H1 (cell line): ENCODE results near the gene LRP1. TPM values are rescaled to one million over a fixed set of nuclear protein-coding genes. Genes with fewer than 3 reads are reported as not detected.

ENCODE experiments used
- ATF3 ChIP-seq: IDR thresholded peaks from 2 replicates; pipeline ENCODE4 v1.6.1; 2011; ENCODE audit warnings: low read depth, mild to moderate bottlenecking, low read length; ENCODE audit not compliant: insufficient read depth
- BRCA1 ChIP-seq: IDR thresholded peaks from 2 replicates; pipeline ENCODE4 v1.6.1; 2012; ENCODE audit warnings: low read depth, low read length, improper control_type of control experiment
- CBX8 ChIP-seq: fragments of 300-800, 300-1000 bp; sonication (generic); IDR thresholded peaks from 2 replicates; pipeline ENCODE4 v1.7.1; 2016; ENCODE audit warnings: low read depth, low read length, borderline replicate concordance
- CHD1 ChIP-seq: IDR thresholded peaks from 2 replicates; pipeline ENCODE4 v1.6.1; 2012; ENCODE audit warnings: low read depth, low read length, improper control_type of control experiment
- CTCF ChIP-seq, 3 experiments: IDR thresholded peaks; 1 replicate in 2 of 3; 2 replicates in 1 of 3; pipeline versions ENCODE4 v1.5.1 to v1.6.1; 2011; ENCODE audit warnings: low read length in 3 of 3, mild to moderate bottlenecking in 3 of 3, inconsistent platforms in 2 of 3, low read depth in 1 of 3, moderate library complexity in 1 of 3; ENCODE audit not compliant: insufficient read depth in 1 of 3; ENCODE audit errors: control extremely low read depth in 1 of 3
- EP300 ChIP-seq, 2 experiments: IDR thresholded peaks; 1 replicate in 1 of 2; 2 replicates in 1 of 2; pipeline ENCODE4 v1.6.1; 2011 to 2012; ENCODE audit warnings: low read depth in 2 of 2, low read length in 2 of 2, mild to moderate bottlenecking in 2 of 2, borderline replicate concordance in 1 of 2, inconsistent platforms in 1 of 2, moderate library complexity in 1 of 2
- EZH2 ChIP-seq: fragments of 200-600 bp; sonication (generic); IDR thresholded peaks from 2 replicates; pipeline ENCODE4 v1.7.1; 2012; ENCODE audit warnings: low read depth, mild to moderate bottlenecking, moderate library complexity, low read length, inconsistent platforms; ENCODE audit not compliant: severe bottlenecking
- HDAC6 ChIP-seq: IDR thresholded peaks from one replicate; pipeline ENCODE4 v1.7.1; 2012; ENCODE audit warnings: low read depth, mild to moderate bottlenecking, inconsistent platforms, low read length, moderate library complexity
- JUN ChIP-seq: IDR thresholded peaks from 2 replicates; pipeline ENCODE4 v1.6.1; 2011; ENCODE audit warnings: low read depth, mild to moderate bottlenecking, improper control_type of control experiment, low read length
- KDM4A ChIP-seq: IDR thresholded peaks from one replicate; pipeline ENCODE4 v1.7.1; 2012; ENCODE audit warnings: low read depth, mild to moderate bottlenecking, moderate library complexity, low read length, inconsistent platforms; ENCODE audit not compliant: severe bottlenecking
- MAX ChIP-seq: IDR thresholded peaks from 2 replicates; pipeline ENCODE4 v1.6.1; 2012; ENCODE audit warnings: inconsistent platforms
- NRF1 ChIP-seq: IDR thresholded peaks from 2 replicates; pipeline ENCODE4 v1.6.1; 2011; ENCODE audit warnings: mild to moderate bottlenecking, low read depth, low read length, improper control_type of control experiment
- POLR2A ChIP-seq, 2 experiments: IDR thresholded peaks; 1 replicate in 1 of 2; 2 replicates in 1 of 2; pipeline ENCODE4 v1.6.1; 2011; ENCODE audit warnings: low read depth in 2 of 2, low read length in 2 of 2, mild to moderate bottlenecking in 2 of 2; ENCODE audit errors: control extremely low read depth in 1 of 2
- RNF2 ChIP-seq: fragments of 200-900, 300-1000 bp; sonication (generic); IDR thresholded peaks from 2 replicates; pipeline ENCODE4 v1.7.1; 2016; ENCODE audit warnings: borderline replicate concordance, low read depth, mild to moderate bottlenecking, antibody characterized with exemption, low read length; ENCODE audit not compliant: poor library complexity, severe bottlenecking; ENCODE audit errors: missing control alignments
- SIN3A ChIP-seq, 2 experiments: IDR thresholded peaks in 1 of 2; conservative IDR thresholded peaks in 1 of 2; 2 replicates each; pipeline ENCODE4 v1.6.1; 2011 to 2012; ENCODE audit warnings: low read length in 2 of 2, improper control_type of control experiment in 1 of 2, low read depth in 1 of 2, mild to moderate bottlenecking in 1 of 2
- SIRT6 ChIP-seq: IDR thresholded peaks from one replicate; pipeline ENCODE4 v1.7.1; 2012; ENCODE audit warnings: low read length, inconsistent platforms
- SIX5 ChIP-seq: IDR thresholded peaks from 2 replicates; pipeline ENCODE4 v1.6.1; 2011; ENCODE audit warnings: mild to moderate bottlenecking, low read depth, low read length
- SP2 ChIP-seq: IDR thresholded peaks from 2 replicates; pipeline ENCODE4 v1.6.1; 2012; ENCODE audit warnings: mild to moderate bottlenecking, low read length, inconsistent platforms
- SUZ12 ChIP-seq: fragments of 200-600 bp; sonication (generic); IDR thresholded peaks from 2 replicates; pipeline ENCODE4 v1.6.1; 2012; ENCODE audit warnings: mild to moderate bottlenecking, inconsistent platforms, low read length, moderate library complexity, mixed read lengths
- YY1 ChIP-seq: IDR thresholded peaks from 2 replicates; pipeline ENCODE4 v1.6.1; 2011; ENCODE audit warnings: low read depth, mild to moderate bottlenecking, low read length
- polyA plus RNA-seq, 7 experiments: library from polyadenylated mRNA; depleted of rRNA in 3 of 7; stranded (reverse) in 5 of 7; unstranded in 2 of 7; fragments of >200 nt in 5 of 7; fragments of 200-250 nt in 2 of 7; gene quantifications; 1 replicate in 5 of 7; 2 replicates in 1 of 7; 4 replicates in 1 of 7; pipeline versions ENCODE4 v1.2.1 to v1.2.3, GENCODE V29; 2011 to 2013; ENCODE audit warnings: missing spikeins in 2 of 7, mixed read lengths in 2 of 7
- total RNA-seq: library from RNA; stranded (reverse); fragmentation: NEBNext Ultra II Directional; extraction: Animal tissue kit (Norgen Biotek cat#: 25700); gene quantifications from 2 replicates; pipeline ENCODE4 v1.2.1, GENCODE V29; 2021

The LRP1 gene
- total and polyA plus RNA-seq, 2 of the 8 experiments (the other 6 are each of a cell fraction or from before 2014, with no cell fraction given) = 35.3 to 92.5 TPM

DNA sequence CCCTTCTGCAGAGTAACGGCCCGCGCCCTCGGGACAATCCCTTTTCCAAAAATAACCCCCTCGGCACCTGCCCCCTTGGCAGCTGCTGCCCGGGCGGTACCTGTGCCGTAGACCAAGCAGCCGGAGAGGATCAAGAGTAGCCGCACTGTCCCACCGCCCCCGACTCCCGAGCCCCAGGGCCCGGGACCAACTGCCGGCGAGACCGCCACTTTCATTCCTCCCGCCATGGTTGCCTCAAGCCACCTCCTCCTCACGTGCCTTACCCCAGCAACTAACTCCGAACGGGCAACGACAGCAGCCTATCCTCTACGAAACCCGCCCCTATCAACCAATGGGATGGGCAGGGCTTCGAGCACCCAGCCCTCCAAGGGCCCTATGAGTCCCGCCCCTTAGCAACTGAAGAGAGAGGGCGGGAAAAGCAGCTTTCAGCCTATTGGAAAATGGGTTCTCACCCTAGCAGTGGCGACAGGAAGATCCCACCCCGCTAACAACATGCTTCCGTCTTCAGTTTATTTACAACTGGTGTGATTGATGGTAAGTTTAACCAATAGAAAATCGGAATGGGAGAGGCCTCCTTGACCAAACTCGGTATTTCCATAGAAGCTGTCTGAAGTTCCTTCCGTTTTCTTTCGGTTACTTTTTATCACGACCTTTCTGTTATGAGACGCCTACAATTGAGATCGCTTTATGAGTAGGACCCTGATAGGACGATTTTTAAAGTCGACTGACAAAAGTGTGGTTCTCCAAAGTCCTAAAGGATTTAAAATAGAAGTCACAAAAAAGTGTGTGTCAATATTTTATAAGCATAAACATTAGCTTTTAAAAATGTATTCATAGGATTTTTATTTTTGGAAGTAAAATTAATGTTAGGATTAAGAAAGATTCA, 49.5 kb upstream of the LRP1 start, which contains the start of gene NEMP1 (continued):
- TF ChIP-seq EZH2 (no peak), HDAC6 (no peak), RNF2 (no peak), SIN3A (conservative IDR thresholded peaks at IDR 0.05 in 1 of 2, IDR thresholded peaks at IDR 0.05 in 1 of 2; ENCODE audit: low read depth in 1 of 2, low read length in 2 of 2) (peak in 1 of 2 experiments; percentile 30; a peak in 2 of 4 replicates), YY1 (peak; percentile 86), SUZ12 (no peak), SIX5 (no peak), EP300 (IDR thresholded peaks at IDR 0.05; ENCODE audit: borderline replicate concordance in 1 of 2, low read depth in 2 of 2, low read length in 2 of 2) (no peak), KDM4A (no peak), BRCA1 (no peak), POLR2A (IDR thresholded peaks at IDR 0.05; ENCODE audit: control extremely low read depth in 1 of 2, low read depth in 2 of 2, low read length in 2 of 2) (peak; percentile 69 to 83), MAX (peak; percentile 92), SP2 (peak; percentile 89), NRF1 (no peak), CHD1 (no peak), ATF3 (no peak), JUN (no peak), SIRT6 (no peak), CBX8 (no peak), CTCF (IDR thresholded peaks at IDR 0.05; ENCODE audit: control extremely low read depth in 1 of 3, insufficient read depth in 1 of 3, low read depth in 1 of 3, low read length in 3 of 3) (no peak)
